GM12801 (cell line): Measurements from ENCODE around the gene PDE11A.

Source experiments
- CTCF ChIP-seq: IDR thresholded peaks from one replicate; pipeline ENCODE4 v1.5.1; 2011; ENCODE audit warnings: control low read depth; ENCODE audit not compliant: insufficient read length; ENCODE audit errors: extremely low read depth

Gene PDE11A

GRCh38 chr2:177675825-177676224 is 396.8 kb downstream of the PDE11A start:
- no peak for TF ChIP-seq CTCF

DNA sequence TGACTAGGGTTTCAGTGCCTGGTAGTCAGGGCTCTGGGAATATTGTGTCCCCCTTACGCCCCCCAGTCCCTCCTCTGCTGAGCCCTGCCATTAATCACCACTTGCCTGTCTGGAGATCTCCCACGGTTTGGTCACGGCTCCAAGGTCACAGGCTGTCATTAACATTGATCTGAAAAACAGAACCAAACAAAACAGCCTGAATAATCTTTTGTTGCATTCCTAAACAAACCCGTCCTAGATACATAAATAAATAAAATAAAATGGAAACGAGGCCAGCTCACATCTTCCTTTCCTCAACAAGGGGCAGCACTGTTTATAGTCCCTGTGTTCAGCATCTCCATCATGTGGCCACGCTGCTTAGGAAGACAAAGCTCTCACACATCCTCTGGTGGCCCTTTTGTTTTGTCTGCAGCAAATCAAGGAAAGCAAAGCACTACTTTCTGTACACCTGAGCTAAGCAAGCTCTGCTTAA is 397.2 kb downstream of the PDE11A start:
- TF ChIP-seq CTCF: no peak

DNA sequence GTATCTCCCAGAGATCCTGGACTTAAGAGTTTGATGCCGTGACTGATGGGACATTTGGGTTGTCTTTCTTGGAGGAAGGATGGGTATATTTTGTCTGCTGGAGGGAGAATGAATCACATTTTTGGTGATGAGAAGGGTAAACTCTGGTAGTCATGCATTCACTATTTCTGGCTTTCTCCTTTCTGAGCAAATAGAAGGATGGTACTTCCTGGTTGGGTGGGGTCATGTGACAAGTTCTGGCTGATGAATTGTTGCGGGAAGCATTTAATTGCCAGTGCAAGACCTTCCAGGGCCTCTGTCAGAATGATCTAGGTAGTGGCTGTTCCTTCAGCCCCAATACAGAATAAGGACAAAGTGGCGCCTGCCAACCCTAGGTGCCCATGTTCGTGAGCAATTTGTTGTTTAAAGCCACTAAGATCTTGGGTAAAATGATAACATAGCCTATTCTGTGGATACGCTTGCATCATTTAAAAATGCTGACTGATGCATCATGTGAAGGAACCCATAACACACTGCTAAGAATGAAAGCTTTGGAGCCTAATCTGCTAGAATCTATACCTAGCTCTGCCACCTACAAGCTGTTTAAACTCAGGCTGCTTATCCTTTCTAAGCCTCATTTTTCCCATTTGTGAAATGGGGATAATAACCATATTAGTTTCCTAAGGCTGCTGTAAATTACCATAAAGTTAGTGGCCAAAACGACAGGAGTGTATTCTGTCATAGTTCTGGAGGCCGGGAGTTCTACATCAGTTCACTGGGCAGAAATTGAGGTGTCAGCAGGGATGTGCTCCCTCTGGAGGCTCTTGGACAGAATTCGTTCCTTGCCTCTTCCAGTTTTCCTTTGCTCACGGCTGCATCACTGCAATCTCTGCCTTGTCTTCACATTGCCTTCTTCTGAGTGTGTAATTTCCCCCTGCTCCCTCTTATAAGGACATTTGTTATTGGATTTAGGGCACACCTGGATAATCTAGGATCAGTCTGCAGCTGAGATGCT is 398.7 kb downstream of the PDE11A start:
- no peak for TF ChIP-seq CTCF

DNA sequence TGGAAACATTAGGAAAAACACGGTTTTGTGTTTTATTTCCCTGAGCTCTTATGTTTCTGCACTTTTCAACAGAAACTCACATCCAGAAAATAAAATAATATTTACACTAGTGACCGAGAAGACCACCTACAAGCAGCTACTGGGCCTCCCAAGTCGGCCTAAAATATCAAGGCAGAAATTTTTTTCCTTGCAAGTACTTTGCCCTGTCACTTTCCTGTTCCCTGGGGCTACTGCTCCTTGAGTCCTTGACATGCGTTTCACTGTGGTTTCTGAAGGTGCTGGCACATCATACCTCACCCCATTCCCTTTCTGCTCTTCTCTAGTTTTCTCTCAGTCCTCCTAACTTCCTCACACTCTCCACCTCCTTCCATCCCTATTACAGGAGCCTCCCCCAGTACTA is 400.9 kb downstream of the PDE11A start:
- no peak for TF ChIP-seq CTCF

- TF ChIP-seq CTCF: no peak
Observed at GRCh38 chr2:177670791-177671535, 401.6 kb downstream of the PDE11A start.

GRCh38 chr2:177669625-177670330 is 402.8 kb downstream of the PDE11A start:
- no peak for TF ChIP-seq CTCF

- no peak for TF ChIP-seq CTCF
Observed at GRCh38 chr2:177669201-177669600, 403.4 kb downstream of the PDE11A start.
